DMS 273 (cell line): ENCODE measurements around the gene GADD45G.

Experiments
- DNase-seq: peaks from one replicate; lab custom pipeline; 2025; ENCODE audit not compliant: unreplicated experiment; lab: John Stamatoyannopoulos, UW

Gene GADD45G

GRCh38 chr9:89628601-89629000 is 23.8 kb downstream of the GADD45G start:
- no peak for DNase-seq

GRCh38 chr9:89629081-89629976 is 24.5 kb downstream of the GADD45G start:
- no peak for DNase-seq

DNA sequence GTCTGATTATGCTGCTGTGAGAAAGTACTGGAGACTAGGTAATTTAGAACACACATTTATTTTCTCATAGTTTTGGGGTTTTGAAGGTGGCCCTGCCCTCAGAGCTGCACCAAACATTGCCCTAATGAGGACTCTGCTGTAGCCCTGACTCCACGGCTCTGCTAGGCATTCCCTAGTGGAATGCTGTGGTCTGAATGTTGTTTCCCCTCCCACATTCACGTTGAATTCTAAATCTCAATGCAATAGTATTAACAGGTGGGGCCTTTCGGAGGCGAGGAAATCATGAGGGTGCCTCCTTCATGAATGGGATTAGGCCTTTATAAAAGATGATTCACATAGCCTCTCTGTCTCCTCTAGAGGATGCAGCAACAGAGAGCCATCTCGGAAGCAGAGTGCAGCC is 25.7 kb downstream of the GADD45G start:
- no peak for DNase-seq

DNA sequence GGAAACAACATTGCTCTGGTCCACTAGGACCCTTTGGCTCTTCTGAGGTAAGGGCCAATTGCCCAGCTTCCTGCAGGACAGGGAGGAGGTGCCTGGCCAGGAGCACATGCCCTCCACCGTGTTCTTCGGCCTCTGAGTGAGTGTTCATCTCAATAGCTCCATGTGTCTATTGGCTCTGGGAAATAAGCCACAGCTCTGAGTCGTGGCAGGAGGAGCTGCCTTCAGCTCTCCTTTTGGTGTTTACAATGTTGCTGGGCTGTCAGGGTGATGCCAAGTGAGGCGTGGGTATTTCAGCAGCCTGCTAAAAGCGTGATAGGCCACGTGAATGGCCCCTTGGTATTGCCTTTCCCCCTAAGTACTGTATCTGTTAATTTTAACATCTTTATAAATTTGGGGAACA is 26.6 kb downstream of the GADD45G start:
- no peak for DNase-seq

GRCh38 chr9:89632192-89632733 is 27.5 kb downstream of the GADD45G start:
- DNase-seq: no peak

DNA sequence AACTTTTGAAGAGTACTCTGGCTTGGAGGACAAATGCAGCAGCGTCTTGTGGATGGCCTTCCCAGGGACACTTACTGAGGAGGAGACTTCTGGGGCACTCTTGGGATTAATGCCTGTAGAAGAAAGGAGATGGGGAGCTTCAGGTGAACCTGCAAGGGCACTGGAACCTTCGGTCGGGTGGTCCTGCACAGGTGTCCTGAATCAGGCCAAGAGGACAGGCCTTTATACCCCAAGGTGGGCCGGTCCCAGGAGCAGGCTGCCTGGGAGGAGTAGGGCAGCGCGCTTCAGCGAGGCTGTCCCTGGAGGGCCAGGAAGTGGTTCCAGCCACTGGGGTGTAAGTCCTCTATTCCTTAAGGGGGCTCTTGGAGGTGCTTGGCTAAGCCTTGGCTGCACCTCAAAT is 27.9 kb downstream of the GADD45G start:
- no peak for DNase-seq

- no peak for DNase-seq
Measured at GRCh38 chr9:89633404-89633803, 28.6 kb downstream of the GADD45G start.

- no peak for DNase-seq
Measured at GRCh38 chr9:89633920-89634319, 29.1 kb downstream of the GADD45G start.

- DNase-seq: peak; percentile 33
Measured at GRCh38 chr9:89634995-89635742, 30.4 kb downstream of the GADD45G start.

DNA sequence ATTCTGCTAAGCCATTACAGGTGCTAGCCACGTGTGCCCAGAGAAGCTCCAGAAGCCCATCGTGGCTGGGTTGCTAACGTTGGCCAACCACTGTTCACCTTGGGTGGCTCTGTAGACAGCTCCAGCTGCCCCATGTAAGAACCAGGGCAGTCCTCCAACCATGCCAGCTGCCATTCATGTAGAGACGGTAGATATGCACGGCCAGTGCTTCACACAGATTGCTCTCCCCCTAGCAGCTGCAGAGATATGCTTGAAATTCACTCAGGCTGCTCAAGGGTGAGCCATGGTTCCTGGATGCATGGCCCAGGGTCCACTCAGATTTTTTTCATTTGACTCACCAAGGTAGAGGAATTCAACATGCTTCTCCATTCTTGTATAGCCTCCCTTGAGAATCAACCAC is 31.0 kb downstream of the GADD45G start:
- peak; percentile 87 for DNase-seq

GRCh38 chr9:89637787-89638186 is 33.0 kb downstream of the GADD45G start:
- no peak for DNase-seq

DNA sequence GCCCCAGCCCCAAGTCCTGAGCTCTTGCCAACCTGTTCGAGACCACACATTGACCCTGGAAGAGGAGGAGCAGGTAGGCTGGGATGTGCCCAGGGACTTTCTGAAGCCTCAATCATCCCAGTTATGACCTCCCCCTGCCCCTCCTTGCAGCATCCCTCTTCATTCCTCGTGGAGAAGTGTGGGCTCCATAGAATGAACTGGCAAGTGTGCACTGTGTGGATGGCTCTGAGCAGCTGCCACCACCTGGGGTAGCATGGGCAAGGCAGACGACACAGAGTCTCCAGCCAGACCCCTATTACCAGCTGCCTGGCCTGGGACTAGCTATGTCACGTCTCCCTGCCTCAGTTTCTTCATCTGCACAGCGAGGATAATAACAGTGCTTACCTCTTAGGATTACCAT is 33.5 kb downstream of the GADD45G start:
- DNase-seq: no peak

DNA sequence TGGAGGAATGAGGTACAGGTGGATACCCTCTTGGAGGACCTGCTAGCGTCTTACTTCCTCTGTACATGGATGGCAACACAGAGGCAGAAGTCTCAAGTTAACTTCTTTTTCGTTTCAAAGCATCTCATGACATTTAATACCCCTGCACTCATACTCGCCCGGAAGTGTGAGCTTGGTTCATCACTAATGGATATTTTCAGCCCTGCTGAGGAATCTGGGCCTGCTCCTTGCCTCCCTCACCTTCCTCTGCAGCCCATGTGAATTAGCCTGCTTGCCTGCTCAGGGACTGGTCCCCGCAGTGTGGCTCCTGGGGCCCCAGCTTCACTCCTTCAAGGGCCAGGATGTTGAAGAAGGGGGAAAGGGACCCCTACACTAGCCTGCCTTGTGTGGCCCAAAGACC is 34.1 kb downstream of the GADD45G start:
- no peak for DNase-seq

DNA sequence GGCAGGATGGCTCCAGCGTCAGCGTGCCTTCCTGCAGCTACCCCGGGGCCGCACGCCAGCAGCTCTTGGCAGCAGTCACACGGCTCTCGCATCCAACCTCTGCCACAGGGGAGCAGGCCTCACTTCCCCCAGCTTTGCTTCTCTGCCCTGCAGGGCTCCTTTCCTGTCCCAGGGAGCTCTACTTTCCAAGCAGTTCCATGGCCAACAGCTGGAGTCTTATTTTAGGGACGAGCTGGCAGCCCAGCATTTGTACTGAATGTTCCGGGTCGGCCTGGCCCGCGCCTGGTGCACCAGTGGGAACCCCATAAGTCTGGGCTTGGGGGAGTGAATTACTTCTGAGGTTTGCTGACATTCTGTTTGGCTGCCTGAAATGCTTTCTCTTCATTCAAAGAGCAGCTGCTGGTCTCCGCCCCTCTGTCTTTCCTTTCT is 34.6 kb downstream of the GADD45G start:
- DNase-seq: peak; percentile 23

- no peak for DNase-seq
Measured at GRCh38 chr9:89639961-89640360, 35.1 kb downstream of the GADD45G start.

DNA sequence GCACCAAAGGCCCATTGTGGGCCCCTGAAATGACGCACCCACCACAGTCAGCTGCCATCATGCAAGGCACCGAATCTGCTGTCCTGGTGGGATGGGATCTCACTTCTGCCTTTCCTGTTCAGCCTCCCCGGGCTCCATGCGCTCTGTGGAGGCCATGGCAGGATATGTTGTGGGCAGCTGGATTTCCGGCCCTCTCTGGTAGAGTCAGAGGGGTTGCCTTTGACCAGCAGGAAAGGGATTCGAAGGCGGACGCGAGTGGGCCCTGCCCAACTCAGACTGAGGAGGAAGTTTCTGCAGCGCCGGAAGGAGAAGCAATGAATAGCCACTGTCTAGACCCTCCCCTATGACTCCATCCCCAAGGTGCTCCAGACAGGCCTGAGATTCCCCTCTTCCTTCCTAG is 35.5 kb downstream of the GADD45G start:
- DNase-seq: no peak

- DNase-seq: no peak
Measured at GRCh38 chr9:89640801-89641200, 36.0 kb downstream of the GADD45G start.

GRCh38 chr9:89641980-89642379 is 37.2 kb downstream of the GADD45G start:
- DNase-seq: no peak

DNA sequence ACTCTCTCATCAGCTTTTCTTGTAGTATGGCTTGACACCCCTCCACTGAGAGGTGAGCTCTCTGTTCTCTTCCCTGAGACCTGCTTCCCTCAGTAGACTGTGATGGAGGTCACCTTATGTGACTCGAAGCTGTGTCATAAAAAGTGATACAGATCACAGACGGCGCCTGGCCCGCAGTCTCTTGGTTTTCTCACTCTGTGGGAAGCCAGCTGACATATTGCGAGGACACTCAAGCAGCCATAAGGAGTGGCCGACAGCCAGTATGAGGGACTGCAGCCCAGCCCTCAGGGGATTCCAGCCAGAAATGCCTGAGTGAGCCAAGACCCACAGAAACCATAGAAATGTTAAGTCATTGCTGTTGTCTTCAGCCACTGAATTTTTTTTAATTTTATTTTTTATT is 38.0 kb downstream of the GADD45G start:
- peak; percentile 24 for DNase-seq

DNA sequence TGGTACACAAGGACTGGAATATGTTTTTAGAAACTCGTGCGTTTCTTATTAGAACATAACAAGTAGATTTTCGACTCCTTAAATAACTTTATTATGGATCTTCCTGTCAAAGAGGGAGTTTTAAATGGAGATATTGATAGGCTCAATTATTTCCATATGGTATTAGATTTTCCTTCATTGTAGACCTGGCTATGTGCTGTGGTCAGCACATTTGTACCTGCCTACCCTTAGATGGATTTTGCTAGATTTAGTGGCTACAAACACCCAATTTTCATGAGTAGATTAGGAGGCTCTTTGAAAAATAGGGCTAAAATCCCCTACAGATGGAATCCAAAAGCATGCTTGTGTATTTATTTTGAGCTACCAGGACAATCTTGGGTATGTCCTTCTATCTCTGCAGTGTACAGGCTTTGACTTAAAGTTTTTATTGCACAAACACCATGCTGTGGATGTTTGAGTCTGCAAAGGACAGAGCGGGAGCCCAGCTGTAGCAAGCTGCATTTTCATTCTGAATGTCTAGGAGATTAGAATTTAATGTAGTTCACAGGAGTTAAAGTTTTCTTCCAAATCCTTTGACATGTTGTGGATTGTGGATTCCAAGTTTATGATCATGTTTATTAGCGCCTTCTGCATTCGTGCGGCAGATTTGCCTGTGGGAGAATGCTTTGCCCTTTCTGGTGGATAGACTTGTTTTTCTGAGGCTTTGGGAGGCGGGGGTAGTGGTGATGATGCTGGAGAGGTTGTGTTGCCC is 41.6 kb downstream of the GADD45G start:
- no peak for DNase-seq
